ENCODE results near the gene NR3C2.

NR3C2 gene

DNA sequence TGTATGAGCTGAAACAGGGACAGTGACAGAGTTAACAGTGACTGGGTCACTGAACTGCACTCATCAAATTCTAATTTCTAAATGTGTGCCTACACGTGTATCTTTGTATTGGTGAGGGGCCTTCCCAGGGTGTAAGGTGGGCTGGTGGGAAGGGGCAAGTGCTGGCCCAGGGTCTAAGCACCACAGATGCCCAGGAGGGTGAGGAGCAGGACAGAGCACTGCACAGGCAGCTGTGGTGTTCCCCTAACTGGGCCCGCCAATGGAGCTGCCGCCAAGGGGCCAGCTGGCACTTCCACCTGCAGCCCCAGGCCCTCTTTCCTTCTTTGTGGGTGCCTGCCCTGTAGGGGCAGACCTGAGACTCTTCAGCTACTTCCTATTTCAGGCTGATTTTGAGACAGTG is 360.5 kb downstream of the NR3C2 start:
- no peaks in the 10 kb centered on the region for H3K4me1 Mint-ChIP-seq (ENCODE audit: low read depth)
- peaks cover 11% of the 10 kb centered on the region for H3K9me3 Mint-ChIP-seq
- no peak for DNase-seq (ENCODE audit: low spot score)
- H3K27me3 Mint-ChIP-seq (ENCODE audit: low read depth) = no peaks in the 10 kb centered on the region
- peaks cover 7% of the 10 kb centered on the region for H3K36me3 Mint-ChIP-seq (ENCODE audit: low read depth)
- H3K4me3 Mint-ChIP-seq = no peak overlapping the region
- no peak overlapping the region for H3K27ac Mint-ChIP-seq

DNA sequence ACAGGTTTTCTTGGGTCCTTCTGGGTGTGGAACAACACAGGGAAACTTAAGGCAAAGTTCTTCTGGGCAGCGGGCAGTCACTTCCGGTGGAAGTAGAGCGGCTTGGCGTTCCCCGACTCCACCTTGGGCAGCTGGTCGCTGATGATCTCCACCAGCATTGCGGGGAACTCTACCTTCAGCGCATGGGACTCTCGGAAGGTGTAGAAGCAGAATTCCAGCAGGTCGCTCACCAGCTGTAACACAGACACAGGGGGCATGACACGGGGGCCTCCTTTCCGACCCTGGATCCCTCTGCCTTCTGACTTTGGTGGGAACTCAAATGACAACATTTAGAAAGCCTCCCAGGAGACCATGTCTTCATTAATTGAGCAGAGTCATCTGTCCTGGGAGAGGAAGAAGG is 360.9 kb downstream of the NR3C2 start:
- peaks cover 9% of the 10 kb centered on the region for H3K36me3 Mint-ChIP-seq (ENCODE audit: low read depth)

DNA sequence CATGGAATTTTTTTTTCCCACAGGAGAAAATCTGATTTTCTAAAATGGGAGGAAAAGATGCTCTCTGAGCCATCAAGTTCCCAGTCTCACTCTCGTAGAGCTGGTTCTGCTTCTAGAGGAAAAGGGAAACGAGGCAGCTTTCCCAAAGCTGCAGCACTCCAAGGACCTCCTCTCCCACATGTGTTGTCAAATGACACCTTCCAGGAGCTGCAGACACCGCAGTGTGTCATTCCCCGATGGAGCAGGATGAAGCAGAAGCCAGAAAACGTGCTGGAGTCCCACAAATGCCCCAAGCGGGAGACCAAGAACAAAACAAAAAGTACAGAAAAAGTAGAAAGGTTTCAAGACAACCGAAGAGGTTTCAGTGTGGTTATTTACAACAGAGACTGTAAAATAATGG is 362.3 kb downstream of the NR3C2 start:
- H3K36me3 Mint-ChIP-seq (ENCODE audit: low read depth) = peaks cover 19% of the 10 kb centered on the region
- H3K9me3 Mint-ChIP-seq = peaks cover 24% of the 10 kb centered on the region
- H3K4me1 Mint-ChIP-seq (ENCODE audit: low read depth) = no peaks in the 10 kb centered on the region
- no peak overlapping the region for H3K27ac Mint-ChIP-seq
- no peaks in the 10 kb centered on the region for H3K27me3 Mint-ChIP-seq (ENCODE audit: low read depth)
- no peak overlapping the region for H3K4me3 Mint-ChIP-seq
- DNase-seq (ENCODE audit: low spot score) = no peak

More for the DNA sequence above, 360.9 kb downstream of the NR3C2 start:
- peaks cover 14% of the 10 kb centered on the region for H3K9me3 Mint-ChIP-seq
- DNase-seq (ENCODE audit: low spot score) = no peak
- H3K27me3 Mint-ChIP-seq (ENCODE audit: low read depth) = no peaks in the 10 kb centered on the region
- H3K27ac Mint-ChIP-seq = no peak overlapping the region
- H3K4me1 Mint-ChIP-seq (ENCODE audit: low read depth) = no peaks in the 10 kb centered on the region
- H3K4me3 Mint-ChIP-seq = no peak overlapping the region

DNA sequence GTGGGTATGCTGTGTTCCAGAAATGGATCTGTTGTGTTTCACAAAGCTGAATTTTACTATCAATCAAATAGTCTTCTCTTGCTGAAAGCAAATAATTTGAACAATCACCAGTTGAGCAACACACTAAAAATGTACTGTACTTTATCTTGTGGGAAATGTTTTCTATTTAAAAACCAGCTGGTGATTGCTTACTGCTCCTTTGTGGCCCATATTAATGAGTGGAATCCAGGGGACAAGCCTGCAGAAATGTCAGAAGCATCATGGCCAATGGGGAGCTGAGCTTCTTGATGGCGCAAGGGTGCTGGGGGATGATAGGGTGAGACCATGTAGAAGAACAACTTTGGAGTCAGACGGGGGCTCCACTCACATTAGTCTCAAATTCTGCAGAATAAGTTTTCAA is 364.2 kb downstream of the NR3C2 start:
- Mint-ChIP-seq H3K4me3 (no peak overlapping the region), H3K4me1 (ENCODE audit: low read depth) (no peaks in the 10 kb centered on the region), H3K27ac (no peak overlapping the region), H3K36me3 (ENCODE audit: low read depth) (peaks cover 37% of the 10 kb centered on the region), H3K27me3 (ENCODE audit: low read depth) (no peaks in the 10 kb centered on the region), H3K9me3 (peaks cover 33% of the 10 kb centered on the region)
- no peak for DNase-seq (ENCODE audit: low spot score)

DNA sequence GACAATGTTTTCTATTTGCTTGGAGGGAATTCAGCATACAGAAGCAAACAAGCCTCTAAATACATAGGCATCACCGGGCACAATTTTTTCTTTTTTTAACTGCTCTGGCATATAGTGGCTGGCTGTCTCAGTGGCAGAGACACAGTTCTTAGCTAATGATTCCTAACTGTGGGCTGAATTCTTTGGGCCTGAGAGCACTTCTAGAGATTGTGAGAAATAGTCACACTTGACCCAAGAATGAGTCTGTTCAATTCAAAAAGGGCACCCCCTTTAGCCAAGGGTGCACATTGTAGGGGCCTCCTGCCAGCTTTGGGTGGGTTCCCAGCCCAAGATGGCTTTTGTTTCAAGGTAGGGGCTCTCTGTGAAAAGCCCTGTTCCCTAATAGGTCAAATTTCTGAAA is 364.6 kb downstream of the NR3C2 start:
- Mint-ChIP-seq H3K4me3 (no peak overlapping the region), H3K36me3 (ENCODE audit: low read depth) (peaks cover 42% of the 10 kb centered on the region), H3K27me3 (ENCODE audit: low read depth) (no peaks in the 10 kb centered on the region), H3K4me1 (ENCODE audit: low read depth) (no peaks in the 10 kb centered on the region), H3K9me3 (peaks cover 33% of the 10 kb centered on the region), H3K27ac (no peak overlapping the region)
- DNase-seq (ENCODE audit: low spot score) = no peak

DNA sequence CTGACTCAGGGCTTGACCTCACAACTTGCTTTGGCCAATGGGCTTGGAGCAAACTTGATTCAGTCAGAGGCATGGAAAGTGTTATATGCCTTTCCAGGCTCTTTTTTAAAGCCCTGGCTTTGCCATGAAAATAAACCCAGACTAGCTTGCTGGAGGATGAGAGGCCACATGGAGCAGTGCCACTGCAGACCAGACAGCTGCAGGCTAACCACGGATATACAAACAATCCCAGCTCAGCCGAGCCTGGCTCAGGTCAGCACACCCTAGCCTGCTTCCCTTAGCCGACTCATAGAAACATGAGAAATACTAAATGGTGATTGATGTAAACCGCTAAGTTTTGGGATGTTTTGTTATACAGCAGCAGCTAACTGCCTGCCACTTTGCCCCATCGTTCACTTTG is 365.2 kb downstream of the NR3C2 start:
- H3K9me3 Mint-ChIP-seq = peaks cover 33% of the 10 kb centered on the region
- H3K27me3 Mint-ChIP-seq (ENCODE audit: low read depth) = no peaks in the 10 kb centered on the region
- no peak overlapping the region for H3K4me3 Mint-ChIP-seq
- no peak overlapping the region for H3K27ac Mint-ChIP-seq
- no peak for DNase-seq (ENCODE audit: low spot score)
- no peaks in the 10 kb centered on the region for H3K4me1 Mint-ChIP-seq (ENCODE audit: low read depth)
- H3K36me3 Mint-ChIP-seq (ENCODE audit: low read depth) = peaks cover 45% of the 10 kb centered on the region

DNA sequence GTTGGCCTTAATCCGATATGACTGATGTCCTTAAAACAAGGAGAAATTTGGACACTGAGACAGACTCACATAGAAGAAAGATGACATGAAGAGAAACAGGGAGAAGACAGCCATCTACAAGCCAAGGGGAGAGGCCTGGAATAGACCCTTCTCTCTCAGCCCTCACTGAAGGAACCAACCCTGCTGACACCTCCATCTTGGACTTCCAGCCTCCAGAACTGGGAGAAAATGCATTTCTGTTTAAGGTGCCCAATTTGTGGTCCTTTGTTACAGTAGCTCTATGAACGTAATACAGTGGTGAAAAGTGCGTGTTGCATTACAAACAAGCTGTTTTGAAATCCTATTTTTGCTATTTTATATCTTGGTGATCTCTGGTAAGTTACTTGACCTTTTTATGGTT is 366.8 kb downstream of the NR3C2 start:
- DNase-seq (ENCODE audit: low spot score) = no peak
- Mint-ChIP-seq H3K4me1 (ENCODE audit: low read depth) (no peaks in the 10 kb centered on the region), H3K27me3 (ENCODE audit: low read depth) (no peaks in the 10 kb centered on the region), H3K27ac (no peak overlapping the region), H3K4me3 (no peak overlapping the region), H3K9me3 (peaks cover 33% of the 10 kb centered on the region), H3K36me3 (ENCODE audit: low read depth) (peaks cover 47% of the 10 kb centered on the region)

DNA sequence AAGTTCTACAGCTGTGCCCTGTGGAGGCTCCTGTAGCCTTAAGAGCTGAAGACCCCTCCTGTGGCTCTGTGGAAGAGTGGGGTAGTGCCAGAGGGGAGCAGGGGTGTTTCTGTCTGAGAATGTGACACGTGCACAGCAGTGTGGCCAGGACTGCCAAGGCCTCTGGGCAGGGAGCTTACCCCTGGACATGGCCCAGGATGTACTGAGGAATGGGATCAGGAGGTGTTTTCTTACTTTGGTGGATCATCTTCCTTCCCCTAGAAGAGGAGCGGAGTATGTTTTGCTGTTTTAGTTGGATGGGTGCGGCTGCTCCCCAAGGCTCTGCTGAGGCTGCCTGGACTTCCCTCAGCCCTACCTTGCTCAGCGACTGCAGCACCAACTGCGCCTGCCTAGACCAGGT is 367.8 kb downstream of the NR3C2 start:
- peaks cover 46% of the 10 kb centered on the region for H3K36me3 Mint-ChIP-seq (ENCODE audit: low read depth)

DNA sequence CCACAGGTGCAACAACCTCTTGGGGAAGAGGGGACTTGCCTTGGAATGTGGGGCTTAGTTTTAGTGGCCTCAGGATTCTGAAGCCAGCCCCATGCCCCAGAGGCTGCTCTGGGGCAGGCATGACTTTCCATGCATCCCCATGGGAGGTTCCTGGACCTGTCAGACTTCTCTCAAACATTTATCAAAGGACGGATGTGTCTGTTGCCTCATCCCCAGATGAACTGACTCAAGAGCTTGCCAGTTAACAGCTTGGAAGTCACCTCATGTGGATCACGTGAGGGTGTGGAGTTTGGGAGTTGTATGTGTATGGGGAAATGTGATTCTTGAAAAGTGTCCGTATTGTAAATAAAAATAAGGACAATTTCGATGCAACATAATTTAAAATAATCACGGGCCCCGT is 368.9 kb downstream of the NR3C2 start:
- Mint-ChIP-seq H3K9me3 (peaks cover 33% of the 10 kb centered on the region), H3K36me3 (ENCODE audit: low read depth) (peaks cover 46% of the 10 kb centered on the region), H3K27me3 (ENCODE audit: low read depth) (no peaks in the 10 kb centered on the region), H3K4me3 (no peak overlapping the region), H3K27ac (no peak overlapping the region), H3K4me1 (ENCODE audit: low read depth) (no peaks in the 10 kb centered on the region)
- no peak for DNase-seq (ENCODE audit: low spot score)

More for the DNA sequence above, 367.8 kb downstream of the NR3C2 start:
- H3K27me3 Mint-ChIP-seq (ENCODE audit: low read depth) = no peaks in the 10 kb centered on the region
- no peak overlapping the region for H3K27ac Mint-ChIP-seq
- DNase-seq (ENCODE audit: low spot score) = no peak
- H3K4me1 Mint-ChIP-seq (ENCODE audit: low read depth) = no peaks in the 10 kb centered on the region
- peaks cover 33% of the 10 kb centered on the region for H3K9me3 Mint-ChIP-seq
- H3K4me3 Mint-ChIP-seq = no peak overlapping the region

DNA sequence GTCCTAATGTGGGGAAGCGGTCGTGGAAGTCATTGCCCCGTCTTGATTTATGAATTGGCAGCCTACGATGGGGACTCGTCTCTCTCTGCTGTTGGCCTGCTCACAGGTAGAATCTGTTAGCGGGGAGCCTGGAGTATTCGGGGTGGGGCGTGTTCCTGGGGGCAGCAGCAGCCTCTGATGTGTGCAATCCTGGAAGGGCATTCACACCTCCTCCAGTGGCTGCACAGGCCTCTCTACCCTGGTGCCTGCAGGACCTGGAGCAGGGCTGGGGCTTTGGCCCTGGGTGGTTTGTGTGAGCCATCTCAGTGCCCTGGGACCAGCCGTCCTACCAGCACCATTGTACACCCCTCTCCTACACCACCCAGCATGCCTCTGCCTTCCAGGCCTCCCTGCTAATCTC is 369.4 kb downstream of the NR3C2 start:
- no peak overlapping the region for H3K27ac Mint-ChIP-seq
- H3K27me3 Mint-ChIP-seq (ENCODE audit: low read depth) = no peaks in the 10 kb centered on the region
- H3K36me3 Mint-ChIP-seq (ENCODE audit: low read depth) = peaks cover 46% of the 10 kb centered on the region
- DNase-seq (ENCODE audit: low spot score) = no peak
- peaks cover 33% of the 10 kb centered on the region for H3K9me3 Mint-ChIP-seq
- no peaks in the 10 kb centered on the region for H3K4me1 Mint-ChIP-seq (ENCODE audit: low read depth)
- H3K4me3 Mint-ChIP-seq = no peak overlapping the region

DNA sequence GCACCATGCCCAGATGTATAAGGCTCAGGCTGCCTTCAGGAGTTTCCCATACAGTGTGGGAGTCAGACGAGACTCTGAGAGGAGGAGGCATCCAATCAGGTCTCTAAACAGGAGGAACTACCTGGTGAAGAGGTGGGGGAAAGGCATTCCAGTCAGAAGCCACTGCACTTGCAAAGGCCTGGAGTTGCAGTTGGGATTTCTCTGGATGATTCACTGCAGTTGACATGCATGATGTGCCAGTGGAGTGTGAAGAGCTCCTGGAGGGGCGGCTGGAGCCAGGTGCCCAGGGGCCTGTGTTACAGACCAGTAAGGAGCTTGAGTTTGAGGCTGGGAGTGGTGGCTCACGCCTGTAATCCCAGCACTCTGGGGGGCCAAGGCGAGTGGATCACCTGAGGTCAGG is 371.2 kb downstream of the NR3C2 start:
- no peak overlapping the region for H3K4me3 Mint-ChIP-seq
- no peaks in the 10 kb centered on the region for H3K27me3 Mint-ChIP-seq (ENCODE audit: low read depth)
- no peaks in the 10 kb centered on the region for H3K4me1 Mint-ChIP-seq (ENCODE audit: low read depth)
- no peak overlapping the region for H3K27ac Mint-ChIP-seq
- peaks cover 39% of the 10 kb centered on the region for H3K36me3 Mint-ChIP-seq (ENCODE audit: low read depth)
- H3K9me3 Mint-ChIP-seq = peaks cover 28% of the 10 kb centered on the region
- DNase-seq (ENCODE audit: low spot score) = no peak

DNA sequence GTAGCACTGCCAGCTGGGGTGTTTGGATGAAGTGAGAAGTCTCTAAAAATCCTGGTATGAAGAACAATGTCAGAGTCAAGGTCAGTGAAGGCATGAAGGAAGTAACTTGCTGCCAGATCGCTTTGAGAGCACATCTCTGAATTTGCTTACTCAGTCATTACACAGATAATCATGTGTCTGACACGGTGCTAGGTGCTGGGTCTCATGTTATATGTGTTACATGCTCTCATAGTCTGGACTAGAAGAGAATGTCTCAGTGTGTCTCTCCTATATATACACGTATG is 372.4 kb downstream of the NR3C2 start:
- Mint-ChIP-seq H3K4me1 (ENCODE audit: low read depth) (no peaks in the 10 kb centered on the region), H3K4me3 (no peak overlapping the region), H3K27me3 (ENCODE audit: low read depth) (no peaks in the 10 kb centered on the region), H3K36me3 (ENCODE audit: low read depth) (peaks cover 33% of the 10 kb centered on the region), H3K9me3 (peaks cover 19% of the 10 kb centered on the region), H3K27ac (no peak overlapping the region)
- no peak for DNase-seq (ENCODE audit: low spot score)

DNA sequence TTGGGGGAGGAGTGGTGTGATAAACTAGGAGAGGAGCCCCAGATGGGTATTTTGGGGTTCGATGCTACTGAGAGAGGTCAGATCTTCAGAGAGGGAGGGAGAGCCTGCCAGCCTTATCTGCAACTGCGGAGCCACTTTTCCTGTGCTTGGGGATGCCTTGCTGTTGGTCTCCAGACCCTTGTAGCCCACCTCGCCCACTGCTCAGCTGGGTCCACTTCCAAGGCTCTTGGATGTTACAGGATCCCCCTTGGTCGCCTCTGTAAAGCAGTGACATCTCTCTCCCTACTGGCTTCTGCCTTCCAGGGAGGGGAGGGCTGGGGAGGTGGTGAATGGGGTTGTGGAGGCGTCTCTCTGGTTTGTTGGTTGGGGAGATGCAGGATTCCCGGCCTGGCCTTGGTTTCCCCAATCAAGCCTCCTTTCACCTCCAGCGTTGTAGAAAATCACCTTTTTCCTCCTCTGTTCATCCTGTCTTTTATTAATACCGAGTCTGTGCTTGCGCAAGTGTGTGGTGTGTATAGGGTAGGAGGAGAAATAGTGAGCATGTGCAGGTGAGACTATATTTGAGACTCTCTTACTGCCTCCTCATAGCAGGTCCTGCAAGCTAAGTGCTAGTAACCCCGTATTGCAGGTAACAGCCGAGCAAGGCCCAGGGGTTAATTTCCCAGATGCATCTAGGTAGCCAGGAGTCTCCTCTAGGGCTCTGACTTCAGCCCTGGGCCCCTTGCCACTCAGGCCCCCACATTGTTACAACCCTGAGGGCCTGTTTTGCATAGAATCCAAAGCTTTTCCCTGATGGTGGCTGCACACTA is 372.9 kb downstream of the NR3C2 start:
- Mint-ChIP-seq H3K27ac (no peak overlapping the region), H3K4me1 (ENCODE audit: low read depth) (no peaks in the 10 kb centered on the region), H3K27me3 (ENCODE audit: low read depth) (no peaks in the 10 kb centered on the region), H3K36me3 (ENCODE audit: low read depth) (peaks cover 29% of the 10 kb centered on the region), H3K9me3 (peaks cover 13% of the 10 kb centered on the region), H3K4me3 (no peak overlapping the region)
- DNase-seq (ENCODE audit: low spot score) = no peak

DNA sequence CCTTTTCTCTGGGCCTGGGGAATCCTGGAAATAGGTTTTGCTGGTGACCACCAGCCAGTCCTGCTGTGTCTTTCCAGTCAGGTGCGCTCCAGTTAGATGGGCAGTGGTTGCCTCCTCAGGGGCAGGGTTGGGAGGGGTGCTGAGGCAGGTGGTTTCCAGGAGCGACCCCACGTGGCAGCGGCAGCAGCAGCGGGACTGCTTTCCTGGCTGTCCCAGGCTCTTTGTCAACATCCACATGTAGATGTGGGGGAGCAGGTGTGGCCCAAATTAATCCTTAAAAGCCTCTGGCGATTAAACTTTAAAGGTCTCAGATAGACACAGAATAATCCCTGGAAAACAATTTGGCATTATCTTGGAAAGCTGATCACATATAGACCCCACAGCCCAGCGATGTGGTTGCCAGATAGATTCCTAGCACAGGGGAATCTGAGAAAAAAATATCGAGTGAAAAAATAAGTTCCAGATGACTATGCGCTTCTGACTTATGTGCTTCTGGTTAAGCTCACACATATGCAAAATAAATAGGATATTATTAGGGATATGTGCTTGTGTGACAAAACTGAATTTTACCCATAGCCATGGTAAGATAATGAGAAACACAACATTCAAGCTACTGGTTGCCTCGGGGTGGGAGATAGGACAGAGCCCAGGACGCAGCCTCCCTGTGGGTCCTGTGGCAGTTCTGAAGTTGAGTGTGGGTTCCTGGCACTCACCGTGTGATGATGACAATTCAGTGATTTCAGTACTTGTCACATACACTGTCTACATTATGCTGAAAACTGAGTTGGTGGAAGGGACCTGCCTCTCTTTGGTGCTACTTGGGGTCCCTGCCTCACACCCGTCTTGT is 373.9 kb downstream of the NR3C2 start:
- H3K4me1 Mint-ChIP-seq (ENCODE audit: low read depth) = no peaks in the 10 kb centered on the region
- H3K9me3 Mint-ChIP-seq = peaks cover 3% of the 10 kb centered on the region
- DNase-seq (ENCODE audit: low spot score) = no peak
- no peak overlapping the region for H3K27ac Mint-ChIP-seq
- H3K36me3 Mint-ChIP-seq (ENCODE audit: low read depth) = peaks cover 23% of the 10 kb centered on the region
- no peak overlapping the region for H3K4me3 Mint-ChIP-seq
- no peaks in the 10 kb centered on the region for H3K27me3 Mint-ChIP-seq (ENCODE audit: low read depth)

All from T-helper 2 cell treated with Interferon-gamma antibody and Interleukin-4, amounts not matched to agents 5 μg/mL and 100 μg/mL, for 36 hours (primary cell).